Measurements from ENCODE around the gene BTK. TPM values are rescaled to one million over a fixed set of nuclear protein-coding genes. Genes with fewer than 3 reads are reported as not detected.

The BTK gene
- total RNA-seq, 1 experiment from 2014 or later, result not detected

DNA sequence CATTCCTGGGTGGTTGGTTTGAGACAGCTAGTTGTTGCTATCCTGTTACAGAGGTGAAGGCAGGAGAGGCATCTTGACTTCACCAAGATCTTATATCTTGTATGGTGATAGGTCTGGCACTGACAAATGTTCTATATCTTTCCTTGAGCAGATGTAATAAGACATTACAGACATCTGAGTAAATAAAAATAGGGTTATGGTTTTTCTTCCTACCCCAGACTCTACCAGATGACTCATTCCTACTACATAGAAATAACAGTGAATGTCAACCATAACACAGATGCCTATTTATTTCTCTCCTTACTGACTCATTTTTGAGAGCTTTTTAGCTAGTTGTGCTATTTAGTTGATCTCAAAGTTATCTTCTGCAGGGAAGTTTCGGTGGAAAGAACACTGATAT lies 43.9 kb upstream of the BTK start:
- Histone ChIP-seq H3K79me2 (ENCODE audit: low read length) (no peaks in the 10 kb centered on the region), H3K9me3 (ENCODE audit: low read length) (no peaks in the 10 kb centered on the region), H3K4me1 (ENCODE audit: insufficient read depth, low read length) (peaks cover 13% of the 10 kb centered on the region), H2AFZ (ENCODE audit: low read length) (no peak overlapping the region), H3K9me2 (replicated peaks; ENCODE audit: low read length) (no peaks in the 10 kb centered on the region), H3K9ac (ENCODE audit: low read length) (no peak overlapping the region), H3K27me3 (ENCODE audit: low read length) (no peaks in the 10 kb centered on the region), H3K4me3 (ENCODE audit: low read length) (no peak overlapping the region), H3F3A (ENCODE audit: low read length, unreplicated experiment) (no peaks in the 10 kb centered on the region), H3K36me3 (ENCODE audit: low read depth, low read length) (no peaks in the 10 kb centered on the region), H3K27ac (ENCODE audit: low read length) (peak overlapping the region; percentile 49), H4K20me1 (ENCODE audit: low read length) (no peaks in the 10 kb centered on the region), H3K4me2 (ENCODE audit: low read length) (peak overlapping the region; percentile 41)
- peak; percentile 57 for ATAC-seq
- TF ChIP-seq EZH2phosphoT487 (IDR thresholded peaks at IDR 0.05; ENCODE audit: borderline replicate concordance, low read length) (no peak), EZH2 (IDR thresholded peaks at IDR 0.05; ENCODE audit: low read length, unreplicated experiment) (no peak)
- TF ChIP-seq, protein P1, sequence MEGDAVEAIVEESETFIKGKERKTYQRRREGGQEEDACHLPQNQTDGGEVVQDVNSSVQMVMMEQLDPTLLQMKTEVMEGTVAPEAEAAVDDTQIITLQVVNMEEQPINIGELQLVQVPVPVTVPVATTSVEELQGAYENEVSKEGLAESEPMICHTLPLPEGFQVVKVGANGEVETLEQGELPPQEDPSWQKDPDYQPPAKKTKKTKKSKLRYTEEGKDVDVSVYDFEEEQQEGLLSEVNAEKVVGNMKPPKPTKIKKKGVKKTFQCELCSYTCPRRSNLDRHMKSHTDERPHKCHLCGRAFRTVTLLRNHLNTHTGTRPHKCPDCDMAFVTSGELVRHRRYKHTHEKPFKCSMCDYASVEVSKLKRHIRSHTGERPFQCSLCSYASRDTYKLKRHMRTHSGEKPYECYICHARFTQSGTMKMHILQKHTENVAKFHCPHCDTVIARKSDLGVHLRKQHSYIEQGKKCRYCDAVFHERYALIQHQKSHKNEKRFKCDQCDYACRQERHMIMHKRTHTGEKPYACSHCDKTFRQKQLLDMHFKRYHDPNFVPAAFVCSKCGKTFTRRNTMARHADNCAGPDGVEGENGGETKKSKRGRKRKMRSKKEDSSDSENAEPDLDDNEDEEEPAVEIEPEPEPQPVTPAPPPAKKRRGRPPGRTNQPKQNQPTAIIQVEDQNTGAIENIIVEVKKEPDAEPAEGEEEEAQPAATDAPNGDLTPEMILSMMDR (conservative IDR thresholded peaks at IDR 0.05; ENCODE audit: low read depth, low read length), result no peak
- POLR2A ChIA-PET (ENCODE audit: unreplicated experiment), result no interaction called here
- intact Hi-C loops (cut with micrococcal nuclease), result no loop called here
- CTCF ChIA-PET, result no interaction called here
- no TSS peak for BruUV-seq (replicated peaks)
- DNase-seq, result peak; percentile 35

DNA sequence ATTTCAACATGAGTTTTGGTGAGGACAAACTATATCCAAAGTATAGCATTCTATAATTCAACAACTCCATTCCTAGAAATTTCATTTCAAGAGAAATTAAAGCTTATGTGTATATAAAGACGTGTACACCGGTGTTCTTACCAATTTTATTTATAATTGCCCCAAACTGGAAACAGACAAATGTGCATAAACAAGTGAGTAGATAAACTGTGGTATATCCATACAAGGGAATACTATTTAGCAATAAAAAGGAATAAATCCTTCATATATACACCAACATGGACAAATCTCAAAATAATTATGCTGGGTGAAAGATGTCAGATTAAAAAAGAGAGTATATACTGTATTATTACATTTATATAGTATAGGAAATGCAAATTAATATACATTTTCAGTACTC lies 42.0 kb upstream of the BTK start:
- no peak overlapping the region for H2AFZ ChIP-seq (ENCODE audit: low read length)
- POLR2A ChIA-PET (ENCODE audit: unreplicated experiment), result no interaction called here
- H3K9ac ChIP-seq (ENCODE audit: low read length), result no peak overlapping the region
- no peak overlapping the region for H3K4me2 ChIP-seq (ENCODE audit: low read length)
- intact Hi-C loops (cut with micrococcal nuclease), result no loop called here
- CTCF ChIA-PET, result no interaction called here
- H3K9me2 ChIP-seq (replicated peaks; ENCODE audit: low read length), result no peaks in the 10 kb centered on the region
- BruUV-seq (replicated peaks), result no TSS peak
- H3K27me3 ChIP-seq (ENCODE audit: low read length), result no peaks in the 10 kb centered on the region
- ATAC-seq (no peak), DNase-seq (no peak)
- no peaks in the 10 kb centered on the region for H4K20me1 ChIP-seq (ENCODE audit: low read length)
- no peak overlapping the region for H3K27ac ChIP-seq (ENCODE audit: low read length)
- H3K4me1 ChIP-seq (ENCODE audit: insufficient read depth, low read length), result peaks cover 13% of the 10 kb centered on the region
- no peaks in the 10 kb centered on the region for H3K36me3 ChIP-seq (ENCODE audit: low read depth, low read length)
- H3K9me3 ChIP-seq (ENCODE audit: low read length), result no peaks in the 10 kb centered on the region
- H3K79me2 ChIP-seq (ENCODE audit: low read length), result no peaks in the 10 kb centered on the region
- H3F3A ChIP-seq (ENCODE audit: low read length, unreplicated experiment), result no peaks in the 10 kb centered on the region
- H3K4me3 ChIP-seq (ENCODE audit: low read length), result no peak overlapping the region
- TF ChIP-seq, protein P1 (conservative IDR thresholded peaks at IDR 0.05; ENCODE audit: low read depth, low read length), result no peak
- TF ChIP-seq EZH2phosphoT487 (IDR thresholded peaks at IDR 0.05; ENCODE audit: borderline replicate concordance, low read length), result no peak

DNA sequence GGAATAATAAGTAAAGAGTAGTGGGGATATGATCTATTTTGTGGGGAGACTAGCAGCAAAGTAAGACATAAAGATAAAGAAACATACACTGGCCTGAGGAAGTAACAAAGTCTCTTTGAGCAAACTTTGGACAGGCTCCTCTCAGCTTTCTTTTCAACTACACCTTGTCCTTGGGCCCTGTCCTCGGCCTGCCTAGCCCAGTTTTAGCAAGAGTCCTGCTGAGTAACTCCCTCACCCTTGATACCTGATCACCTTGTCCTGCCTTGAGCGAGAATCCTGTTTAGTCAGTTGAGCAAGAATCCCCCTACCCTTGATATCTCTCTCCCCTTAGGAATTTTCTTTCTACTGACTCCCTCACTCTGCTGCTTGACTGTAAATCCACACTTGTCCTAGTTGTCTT lies 33.5 kb upstream of the BTK start:
- Histone ChIP-seq H3K27me3 (ENCODE audit: low read length) (no peaks in the 10 kb centered on the region), H3K9me3 (ENCODE audit: low read length) (no peaks in the 10 kb centered on the region), H3K9me2 (replicated peaks; ENCODE audit: low read length) (no peaks in the 10 kb centered on the region), H3K4me1 (ENCODE audit: insufficient read depth, low read length) (no peaks in the 10 kb centered on the region), H3K4me2 (ENCODE audit: low read length) (no peak overlapping the region), H3K4me3 (ENCODE audit: low read length) (no peak overlapping the region), H3K9ac (ENCODE audit: low read length) (no peak overlapping the region), H2AFZ (ENCODE audit: low read length) (no peak overlapping the region), H3K27ac (ENCODE audit: low read length) (no peak overlapping the region), H3K36me3 (ENCODE audit: low read depth, low read length) (no peaks in the 10 kb centered on the region), H3K79me2 (ENCODE audit: low read length) (no peaks in the 10 kb centered on the region), H3F3A (ENCODE audit: low read length, unreplicated experiment) (no peaks in the 10 kb centered on the region), H4K20me1 (ENCODE audit: low read length) (no peaks in the 10 kb centered on the region)
- TF ChIP-seq, protein P1 (conservative IDR thresholded peaks at IDR 0.05; ENCODE audit: low read depth, low read length), result no peak
- TF ChIP-seq EZH2 (IDR thresholded peaks at IDR 0.05; ENCODE audit: low read length, unreplicated experiment) (no peak), EZH2phosphoT487 (IDR thresholded peaks at IDR 0.05; ENCODE audit: borderline replicate concordance, low read length) (no peak)
- CTCF ChIA-PET, result no interaction called here
- DNase-seq (no peak), ATAC-seq (no peak)
- POLR2A ChIA-PET (ENCODE audit: unreplicated experiment), result no interaction called here
- intact Hi-C loops (cut with micrococcal nuclease), result loop anchor here (5.0 kb wide), 1 partner anchor 178 kb away; no protein-coding TSS in a partner anchor
- BruUV-seq (replicated peaks), result no TSS peak

Data from PC-3 (cell line).